GM21825 (cell line): Measurements from ENCODE around the gene RNF213.
"Not testable (repeated sequence)": the region's sequence is repeated elsewhere in the genome, so short reads cannot be mapped to it uniquely, and the experiment has no call there.

Experiments
- ATAC-seq: cut with Tn5 transposase; IDR thresholded peaks from one replicate; pipeline ENCODE4 v1.9.1; 2021; ENCODE audit warnings: mild to moderate bottlenecking, moderate library complexity; ENCODE audit not compliant: unreplicated experiment

RNF213 gene

GRCh38 chr17:80248894-80249710, 11.6 kb upstream of the RNF213 start:
- no peak for ATAC-seq

GRCh38 chr17:80251966-80252365, 8.7 kb upstream of the RNF213 start:
- no peak for ATAC-seq

GRCh38 chr17:80252871-80253270, 7.8 kb upstream of the RNF213 start:
- ATAC-seq: peak; percentile 48

- ATAC-seq: no peak
Observed at GRCh38 chr17:80253631-80254395, 6.8 kb upstream of the RNF213 start.

- ATAC-seq: peak; percentile 62
Observed at GRCh38 chr17:80254396-80255251, 6.0 kb upstream of the RNF213 start.

- ATAC-seq: no peak
Observed at GRCh38 chr17:80256034-80256350, 4.7 kb upstream of the RNF213 start.

- ATAC-seq: no peak
Observed at GRCh38 chr17:80257716-80258213, 2.9 kb upstream of the RNF213 start.

GRCh38 chr17:80258296-80258695, 2.4 kb upstream of the RNF213 start:
- not testable (repeated sequence) for ATAC-seq

GRCh38 chr17:80259457-80260068, 1.1 kb upstream of the RNF213 start:
- no peak for ATAC-seq

- peak; percentile 29 for ATAC-seq
Observed at GRCh38 chr17:80260069-80260535, 550 bp upstream of the RNF213 start.

GRCh38 chr17:80261159-80261894, 675 bp downstream of the RNF213 start:
- no peak for ATAC-seq

GRCh38 chr17:80261895-80262279, 1.2 kb downstream of the RNF213 start:
- no peak for ATAC-seq

- ATAC-seq: no peak
Observed at GRCh38 chr17:80262291-80262690, 1.6 kb downstream of the RNF213 start.

- ATAC-seq: no peak
Observed at GRCh38 chr17:80262775-80263244, 2.2 kb downstream of the RNF213 start.

- peak; percentile 34 for ATAC-seq
Observed at GRCh38 chr17:80263253-80264204, 2.9 kb downstream of the RNF213 start.

- no peak for ATAC-seq
Observed at GRCh38 chr17:80264205-80265075, 3.8 kb downstream of the RNF213 start.

GRCh38 chr17:80265205-80266068, 4.8 kb downstream of the RNF213 start:
- ATAC-seq: no peak
